ENCODE data around the gene TPPP3.

DNA sequence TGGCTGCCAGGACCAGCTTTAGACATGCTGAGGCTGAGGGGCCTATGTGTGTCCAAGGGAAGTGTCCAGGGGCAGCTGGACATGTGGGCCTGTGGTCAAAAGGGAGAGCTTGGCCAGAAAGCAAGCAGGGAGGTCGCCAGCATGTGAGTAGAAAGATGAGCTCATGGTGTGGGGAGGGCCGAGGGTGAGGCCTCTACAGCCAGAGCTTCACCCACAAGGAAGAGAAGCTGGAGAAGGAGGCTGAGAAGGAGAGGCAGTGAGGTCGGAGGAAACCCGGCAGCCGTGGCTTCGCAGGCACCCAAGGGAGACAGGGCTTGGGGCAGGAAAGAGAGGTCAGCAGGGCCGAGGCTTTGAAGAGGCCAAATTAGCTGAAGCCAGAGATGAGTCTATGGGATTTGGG lies 33.7 kb upstream of the TPPP3 start:
- TF ChIP-seq SP1 (IDR thresholded peaks at IDR 0.05): no peak
- TF ChIP-seq SUZ12 (IDR thresholded peaks at IDR 0.05): no peak
- no peak for TF ChIP-seq BHLHE40 (IDR thresholded peaks at IDR 0.05; ENCODE audit: borderline replicate concordance)
- TF ChIP-seq FOXM1 (IDR thresholded peaks at IDR 0.05; ENCODE audit: borderline replicate concordance): no peak
- no peak for TF ChIP-seq L3MBTL2 (conservative IDR thresholded peaks at IDR 0.05)
- no peak for TF ChIP-seq HDGF (IDR thresholded peaks at IDR 0.05; ENCODE audit: borderline replicate concordance)
- no peak for TF ChIP-seq TARDBP (IDR thresholded peaks at IDR 0.05)

Data from HEK293T (cell line).